ENCODE measurements around the gene RAB1B. TPM values are rescaled to one million over a fixed set of nuclear protein-coding genes. Genes with fewer than 3 reads are reported as not detected.

Gene RAB1B
- total and polyA plus RNA-seq, 4 donors: 78.6 to 203 (median 168) TPM

GRCh38 chr11:66290330-66290621, 21.8 kb downstream of the RAB1B start:
- Histone ChIP-seq H3K27me3 (ENCODE audit: control insufficient read depth in 3 of 3, insufficient read depth in 3 of 3, low read length in 2 of 3) (peaks cover 0 to 25% (median 23%) of the 10 kb centered on the region in 3 donors), H3K9ac (ENCODE audit: insufficient read depth in 1 of 2, low read length in 2 of 2) (no peak overlapping the region), H3K36me3 (ENCODE audit: control insufficient read depth in 4 of 4, insufficient read depth in 4 of 4, low read length in 4 of 4) (peaks cover 0 to 7% (median 6%) of the 10 kb centered on the region in 4 donors), H3K4me1 (ENCODE audit: control insufficient read depth in 5 of 5, insufficient read depth in 5 of 5, low read length in 5 of 5) (peaks cover 0 to 22% (median 12%) of the 10 kb centered on the region in 5 donors), H3K27ac (ENCODE audit: low read depth in 1 of 2, low read length in 1 of 2) (no peak overlapping the region), H3K9me3 (ENCODE audit: control insufficient read depth in 4 of 4, insufficient read depth in 3 of 4, low read length in 3 of 4) (no peaks in the 10 kb centered on the region), H3K4me3 (no peak overlapping the region)
- DNase-seq (no peak), ATAC-seq (ENCODE audit: insufficient read depth, low FRiP score) (no peak)
- no peak for TF ChIP-seq CTCF (IDR thresholded peaks at IDR 0.05; ENCODE audit: control extremely low read depth, extremely low read depth)
- WGBS, 2 donors: 74 to 81% methylated on average over 2 of the region's 2 CpGs

GRCh38 chr11:66291303-66291705, 22.9 kb downstream of the RAB1B start:
- ATAC-seq (ENCODE audit: insufficient read depth, low FRiP score) (no peak), DNase-seq (no peak)
- Histone ChIP-seq H3K4me1 (ENCODE audit: control insufficient read depth in 5 of 5, insufficient read depth in 5 of 5, low read length in 5 of 5) (peaks cover 0 to 22% (median 12%) of the 10 kb centered on the region in 5 donors), H3K9me3 (ENCODE audit: control insufficient read depth in 4 of 4, insufficient read depth in 3 of 4, low read length in 3 of 4) (no peaks in the 10 kb centered on the region), H3K27ac (ENCODE audit: low read depth in 1 of 2, low read length in 1 of 2) (no peak overlapping the region), H3K36me3 (ENCODE audit: control insufficient read depth in 4 of 4, insufficient read depth in 4 of 4, low read length in 4 of 4) (peaks cover 0 to 3% (median 1%) of the 10 kb centered on the region in 4 donors), H3K4me3 (no peak overlapping the region), H3K9ac (ENCODE audit: insufficient read depth in 1 of 2, low read length in 2 of 2) (no peak overlapping the region), H3K27me3 (ENCODE audit: control insufficient read depth in 3 of 3, insufficient read depth in 3 of 3, low read length in 2 of 3) (peaks cover 0 to 27% (median 25%) of the 10 kb centered on the region in 3 donors)
- TF ChIP-seq CTCF (IDR thresholded peaks at IDR 0.05; ENCODE audit: control extremely low read depth, extremely low read depth): no peak
- 16 to 18% methylated on average over 15 to 16 of the region's 16 CpGs for WGBS, 2 donors

GRCh38 chr11:66291706-66292542, 23.5 kb downstream of the RAB1B start, which contains the start of gene TMEM151A:
Gene TMEM151A, plus strand, starts transcription at chr11:66291894. Its CDS starts 120 bp downstream, at chr11:66292014.
- H3K27ac ChIP-seq (ENCODE audit: low read depth in 1 of 2, low read length in 1 of 2): no peak within 1 kb of the TSS
- peaks cover 0 to 22% (median 12%) of the 10 kb centered on the region in 5 donors for H3K4me1 ChIP-seq (ENCODE audit: control insufficient read depth in 5 of 5, insufficient read depth in 5 of 5, low read length in 5 of 5)
- no peak for DNase-seq
- TF ChIP-seq CTCF (IDR thresholded peaks at IDR 0.05; ENCODE audit: control extremely low read depth, extremely low read depth): no peak
- no peaks in the 10 kb centered on the region for H3K36me3 ChIP-seq (ENCODE audit: control insufficient read depth in 4 of 4, insufficient read depth in 4 of 4, low read length in 4 of 4)
- H3K9ac ChIP-seq (ENCODE audit: insufficient read depth in 1 of 2, low read length in 2 of 2): no peak within 1 kb of the TSS
- no peaks in the 10 kb centered on the region for H3K9me3 ChIP-seq (ENCODE audit: control insufficient read depth in 4 of 4, insufficient read depth in 3 of 4, low read length in 3 of 4)
- WGBS, 2 donors: 2% methylated on average over 66 to 95 of the region's 95 CpGs
- peak within 1 kb of the TSS; percentile 27 for H3K4me3 ChIP-seq
- H3K27me3 ChIP-seq (ENCODE audit: control insufficient read depth in 3 of 3, insufficient read depth in 3 of 3, low read length in 2 of 3): peaks cover 0 to 29% (median 25%) of the 10 kb centered on the region in 3 donors
- no peak for ATAC-seq (ENCODE audit: insufficient read depth, low FRiP score)
